HG03064 (cell line): ENCODE measurements around the gene CMSS1.
"Not testable (repeated sequence)": the region's sequence is repeated elsewhere in the genome, so short reads cannot be mapped to it uniquely, and the experiment has no call there.

Source experiments
- ATAC-seq: cut with Tn5 transposase; IDR thresholded peaks from one replicate; pipeline ENCODE4 v1.9.1; 2021; ENCODE audit warnings: low read depth; ENCODE audit not compliant: unreplicated experiment

Gene CMSS1

DNA sequence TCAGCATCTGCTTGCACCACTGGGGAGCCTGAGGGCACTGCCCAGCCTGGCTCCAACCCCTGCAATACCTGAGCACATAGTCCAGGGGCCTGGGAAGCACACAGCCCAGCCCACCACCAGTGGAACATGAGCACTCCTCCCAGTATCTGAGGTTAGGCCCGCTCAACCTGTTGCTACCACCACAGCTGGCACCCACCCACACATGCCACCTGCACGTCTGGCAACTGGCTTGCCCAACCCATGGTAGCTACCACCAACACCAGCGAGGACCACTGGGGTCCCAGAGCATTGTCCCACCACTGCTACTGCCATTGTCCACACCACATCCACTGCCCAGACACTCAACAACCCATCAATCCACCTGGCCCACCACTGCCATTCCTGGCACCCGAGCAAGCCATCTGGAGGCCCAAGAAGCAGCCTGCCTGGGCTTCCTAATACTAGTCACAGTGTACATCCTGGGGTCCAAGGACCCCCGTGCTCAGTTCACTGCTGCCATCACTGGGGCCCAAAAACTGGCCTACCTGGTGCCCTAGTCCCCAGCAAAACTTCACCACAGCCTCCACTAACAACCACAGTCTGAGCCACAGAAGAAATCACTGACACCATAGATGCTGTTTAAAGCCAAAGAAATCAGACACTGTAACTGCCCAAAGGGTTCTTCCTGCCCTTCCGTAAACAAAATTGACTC lies 381.1 kb downstream of the CMSS1 start:
- no peak for ATAC-seq

DNA sequence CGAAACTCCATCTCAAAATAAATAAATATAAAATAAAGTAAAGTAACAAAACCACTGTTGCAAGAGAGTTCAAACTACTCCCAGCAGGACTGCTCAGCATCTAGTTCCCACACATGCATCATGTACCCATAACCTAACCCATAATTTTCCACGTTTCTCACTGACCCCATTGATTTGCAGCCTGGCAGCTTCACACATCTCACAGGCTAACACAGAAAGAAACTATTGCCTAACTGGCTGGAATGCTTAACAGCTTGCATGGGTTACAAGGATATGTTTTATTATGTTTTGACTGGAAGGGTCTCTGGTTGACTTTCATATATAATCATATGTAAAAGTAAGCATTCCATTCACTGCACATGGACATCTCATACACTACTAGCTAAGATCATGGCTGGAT lies 387.5 kb downstream of the CMSS1 start:
- ATAC-seq, result no peak

DNA sequence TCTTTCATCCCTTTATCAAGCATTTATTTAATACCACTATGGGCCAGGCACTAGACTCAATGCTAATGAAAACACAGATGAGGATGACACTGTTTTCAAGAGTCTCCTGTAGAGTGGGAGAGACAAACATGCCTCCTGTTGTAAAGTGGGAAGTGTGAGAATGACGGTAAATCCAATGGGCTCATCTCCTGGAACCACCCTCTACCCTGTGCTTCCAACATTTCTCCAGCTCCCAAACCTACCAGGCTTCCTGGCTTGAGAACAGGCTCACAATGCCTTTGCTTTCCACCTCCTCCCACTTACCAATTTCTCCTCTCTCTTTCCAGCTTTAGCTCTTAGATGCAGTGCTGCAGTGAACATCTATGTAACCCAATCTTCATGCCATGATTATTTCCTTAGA lies 389.0 kb downstream of the CMSS1 start:
- no peak for ATAC-seq

DNA sequence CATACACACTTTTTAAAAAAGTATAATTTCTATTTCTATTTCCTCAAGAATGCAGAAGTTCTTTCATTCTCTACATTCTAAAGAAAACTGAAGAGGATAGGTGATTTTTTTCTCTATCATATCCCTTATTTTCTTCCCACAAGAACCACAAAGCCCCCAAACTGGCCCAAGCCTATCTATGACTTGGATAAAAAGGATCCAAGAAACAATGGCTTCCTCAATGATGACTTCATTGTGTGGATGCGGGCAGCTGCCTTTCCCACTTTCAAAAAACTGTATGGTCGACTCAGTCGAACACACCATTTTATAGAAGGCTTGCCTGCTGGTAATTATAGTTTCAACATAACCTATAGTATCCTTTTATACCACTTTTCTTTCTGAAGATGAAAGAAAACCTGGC lies 390.2 kb downstream of the CMSS1 start:
- ATAC-seq, result no peak

DNA sequence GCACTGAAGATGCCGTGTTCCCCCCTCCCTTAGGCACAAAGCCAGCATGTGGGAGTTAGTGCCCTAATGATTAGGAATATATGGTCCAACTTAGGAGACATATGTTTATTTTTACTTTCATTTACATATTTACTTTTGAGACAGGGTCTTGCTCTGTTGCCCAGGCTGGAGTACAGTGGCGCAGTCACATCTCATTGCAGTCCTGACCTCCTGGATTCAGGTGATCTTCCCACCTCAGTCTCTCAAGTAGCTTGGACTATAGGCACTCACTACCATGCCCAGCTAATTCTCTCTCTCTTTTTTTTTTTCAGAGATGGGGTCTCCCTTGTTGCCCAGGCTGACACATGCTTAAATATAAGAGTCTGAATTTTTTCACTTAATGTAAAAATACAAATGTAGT lies 391.5 kb downstream of the CMSS1 start:
- no peak for ATAC-seq

DNA sequence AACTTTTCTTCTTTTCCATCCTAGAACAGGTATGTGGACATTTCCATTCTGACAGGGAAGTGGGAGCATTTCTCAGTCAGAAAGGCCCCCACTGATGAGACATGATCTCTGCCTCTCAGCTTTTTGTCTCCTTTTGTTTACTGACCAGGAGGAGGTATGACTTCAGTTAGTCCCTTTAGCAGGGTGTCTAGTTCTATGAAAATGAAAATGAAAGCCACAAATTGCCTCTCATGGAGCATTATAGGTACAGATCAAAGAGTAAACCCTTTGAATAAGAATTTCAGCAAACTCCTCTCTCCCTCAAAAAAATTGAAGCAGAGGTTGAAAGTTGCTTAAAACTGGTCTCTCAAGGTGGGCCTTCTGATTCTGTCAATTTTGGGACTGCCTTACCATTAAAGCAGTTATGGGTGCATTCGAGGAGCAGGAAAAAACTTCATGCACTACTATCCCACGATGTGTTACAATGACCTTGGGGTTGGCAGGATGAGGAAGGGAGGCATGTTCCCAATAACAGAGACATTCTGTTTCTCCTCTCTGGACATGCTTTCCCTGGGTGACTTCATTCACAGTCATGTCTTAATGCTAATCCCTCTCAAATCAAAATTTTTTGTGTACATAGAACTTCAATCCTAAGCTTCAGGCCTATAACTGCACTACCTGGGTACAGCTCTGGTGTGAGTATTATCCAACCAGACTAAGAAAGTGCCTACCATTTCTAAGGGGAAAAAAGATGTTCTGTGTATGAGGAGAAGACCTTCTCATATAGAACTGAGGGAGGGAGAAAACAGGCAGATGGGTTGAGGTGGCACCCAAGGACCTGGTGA lies 392.5 kb downstream of the CMSS1 start:
- peak; percentile 95 for ATAC-seq

DNA sequence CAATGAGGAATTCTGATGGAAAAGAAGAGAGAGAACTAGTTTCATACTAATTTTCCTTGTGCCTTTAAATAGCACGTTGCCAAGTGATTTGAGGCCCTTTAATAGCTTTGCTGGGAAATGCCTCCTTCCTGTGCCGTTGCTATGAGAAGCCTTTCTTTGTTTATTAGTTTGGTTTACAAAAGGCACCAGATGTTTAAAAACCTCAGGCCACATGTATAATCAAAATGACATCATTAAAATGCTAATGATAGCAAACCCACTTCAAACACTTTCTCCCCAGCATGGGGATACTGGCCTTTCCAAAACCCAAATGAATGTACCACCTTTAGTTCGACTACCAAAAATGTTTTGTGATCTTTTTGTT lies 393.1 kb downstream of the CMSS1 start:
- no peak for ATAC-seq

DNA sequence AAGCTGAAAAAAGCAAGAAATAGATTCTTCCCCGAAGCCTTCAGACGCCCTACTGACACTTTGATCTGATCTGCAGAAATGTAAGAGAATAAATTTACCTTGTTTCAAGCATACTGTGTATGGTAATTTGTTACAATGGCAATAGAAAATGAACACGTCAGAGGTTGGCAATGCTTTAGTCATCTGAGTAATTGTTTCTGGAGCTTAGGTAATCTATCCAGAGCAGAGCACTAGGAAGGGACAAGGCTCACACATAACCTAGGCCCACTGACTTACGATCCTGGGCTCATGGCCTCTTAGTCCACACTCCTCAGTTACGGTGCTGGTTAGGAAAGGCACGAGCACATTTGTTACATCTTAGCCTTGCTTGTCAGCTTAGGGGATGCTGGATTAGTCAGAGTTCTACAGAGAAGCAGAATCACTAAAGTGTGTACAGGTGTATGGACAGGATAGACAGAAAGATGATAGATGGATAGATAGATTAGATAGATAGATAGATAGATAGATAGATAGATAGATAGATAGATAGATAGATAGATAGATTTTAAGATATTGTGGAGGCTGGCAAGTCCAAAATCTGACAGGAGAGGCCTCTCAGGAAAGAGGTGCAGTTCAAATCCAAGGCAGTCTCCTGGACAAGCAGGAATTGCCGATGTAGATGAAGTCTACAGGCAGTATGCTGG lies 396.4 kb downstream of the CMSS1 start:
- no peak for ATAC-seq

DNA sequence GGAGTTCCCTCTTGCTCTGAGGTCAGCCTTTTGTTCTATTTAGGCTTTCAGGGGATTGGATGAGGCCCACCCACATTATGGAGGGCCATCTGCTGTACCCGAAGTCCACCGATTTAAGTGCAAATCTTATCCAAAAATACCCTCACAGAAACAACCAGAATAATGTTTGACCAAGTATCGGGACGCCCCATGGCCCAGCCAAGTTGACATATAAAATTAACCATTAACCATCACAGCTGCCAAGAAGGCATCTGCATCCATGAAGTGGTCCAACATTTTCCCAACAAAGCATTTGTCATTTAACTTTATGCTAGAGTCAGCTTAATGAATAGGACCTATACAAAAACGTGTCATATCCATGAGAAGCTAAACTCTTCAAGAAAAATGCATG lies 396.9 kb downstream of the CMSS1 start:
- no peak for ATAC-seq

DNA sequence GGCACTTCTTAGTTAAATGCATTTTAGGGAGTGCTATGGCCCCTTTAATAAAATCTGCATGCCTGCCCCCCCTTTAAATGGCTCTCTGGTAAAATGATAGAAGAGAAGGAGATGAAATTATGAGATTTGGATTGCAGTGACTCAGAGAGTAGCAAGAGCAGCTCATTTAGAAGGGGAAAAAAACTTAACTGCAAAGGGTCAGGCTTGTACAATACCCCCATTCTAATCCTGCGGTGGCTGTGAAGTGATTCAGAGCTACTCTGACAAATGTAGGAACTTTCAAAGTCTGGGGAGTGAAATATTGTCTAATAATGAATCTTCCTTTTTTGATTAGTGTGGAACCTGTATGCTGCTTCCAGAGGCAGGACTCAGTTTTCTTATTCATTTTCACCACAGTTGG lies 399.1 kb downstream of the CMSS1 start:
- no peak for ATAC-seq

DNA sequence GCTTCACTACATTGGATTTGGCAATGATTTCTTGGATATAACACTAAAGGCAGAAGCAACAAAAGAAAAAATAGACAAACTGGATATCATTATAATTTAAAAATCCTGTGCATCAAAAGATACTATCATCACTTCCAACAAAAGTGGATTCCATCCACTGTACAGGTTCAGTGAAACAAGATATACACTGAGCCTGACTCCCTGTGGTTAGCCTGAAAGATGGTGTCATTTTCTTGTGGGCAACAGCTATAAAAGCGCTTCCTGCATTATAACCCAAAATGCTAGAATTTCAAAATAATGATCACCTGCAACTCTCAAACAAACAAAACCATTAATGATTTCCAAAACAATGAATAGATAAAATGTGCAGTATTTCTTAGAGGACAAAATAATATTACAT lies 403.5 kb downstream of the CMSS1 start:
- no peak for ATAC-seq

DNA sequence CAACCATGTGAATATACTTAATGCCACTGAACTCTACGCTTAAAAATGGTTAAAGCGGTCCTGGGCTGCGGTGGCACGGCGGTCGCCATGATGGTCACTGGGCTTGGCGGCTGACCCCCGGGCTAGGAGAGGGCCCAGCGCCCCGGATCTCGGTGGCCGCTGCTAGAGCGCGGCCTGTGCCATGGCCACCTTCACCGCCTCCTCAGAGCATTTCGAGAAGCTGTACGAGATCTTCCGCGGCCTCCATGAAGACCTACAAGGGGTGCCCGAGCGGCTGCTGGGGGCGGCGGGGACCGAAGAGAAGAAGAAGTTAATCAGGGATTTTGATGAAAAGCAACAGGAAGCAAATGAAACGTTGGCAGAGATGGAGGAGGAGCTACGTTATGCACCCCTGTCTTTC lies 407.5 kb downstream of the CMSS1 start:
- no peak for ATAC-seq

DNA sequence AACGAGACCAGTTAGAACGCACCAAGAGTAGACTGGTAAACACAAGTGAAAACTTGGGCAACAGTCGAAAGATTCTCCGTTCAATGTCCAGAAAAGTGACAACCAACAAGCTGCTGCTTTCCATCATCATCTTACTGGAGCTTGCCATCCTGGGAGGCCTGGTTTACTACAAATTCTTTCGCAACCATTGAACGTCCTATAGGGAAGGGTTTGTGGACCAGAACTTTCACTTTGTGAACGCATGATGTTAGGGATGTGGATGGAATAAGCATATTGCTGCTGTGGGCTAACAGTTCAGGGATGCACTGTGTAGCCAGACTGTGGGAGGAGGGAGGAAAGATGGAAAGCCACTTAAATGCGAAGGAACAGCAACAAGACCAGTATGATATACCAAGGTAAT lies 408.2 kb downstream of the CMSS1 start:
- ATAC-seq, result no peak

DNA sequence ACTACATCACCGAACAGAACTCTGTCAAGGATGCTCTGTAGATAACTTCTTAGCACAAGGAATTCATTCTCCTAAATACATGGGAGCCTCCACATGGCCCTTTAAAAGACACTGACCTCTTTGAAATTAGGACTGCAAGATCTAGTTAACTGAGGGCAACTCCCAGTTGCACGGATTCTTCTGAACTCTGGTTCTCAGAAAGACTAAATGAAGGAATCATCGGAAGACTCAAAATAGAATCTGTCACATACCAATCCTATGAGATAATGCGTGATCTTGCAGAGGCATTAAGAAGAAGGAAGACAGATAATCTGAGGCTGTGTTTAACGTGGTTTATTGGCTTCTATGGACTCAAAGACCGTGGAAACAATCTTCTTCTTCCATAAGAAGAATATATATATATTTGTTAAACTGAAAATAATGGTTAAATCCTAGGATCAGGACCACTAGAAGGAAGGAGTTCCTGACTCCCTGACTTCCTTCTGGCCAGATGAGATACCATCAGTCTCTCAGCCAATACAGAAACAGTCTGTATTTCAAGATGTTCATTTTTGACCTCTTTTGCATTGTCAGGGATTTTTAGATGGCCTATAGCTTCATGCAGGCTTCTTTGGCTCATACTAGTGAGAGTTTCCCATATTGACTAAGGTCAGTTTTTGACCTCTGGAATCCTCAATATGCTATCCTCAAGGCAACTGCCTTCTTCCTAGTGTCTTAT lies 409.2 kb downstream of the CMSS1 start:
- ATAC-seq, result no peak

DNA sequence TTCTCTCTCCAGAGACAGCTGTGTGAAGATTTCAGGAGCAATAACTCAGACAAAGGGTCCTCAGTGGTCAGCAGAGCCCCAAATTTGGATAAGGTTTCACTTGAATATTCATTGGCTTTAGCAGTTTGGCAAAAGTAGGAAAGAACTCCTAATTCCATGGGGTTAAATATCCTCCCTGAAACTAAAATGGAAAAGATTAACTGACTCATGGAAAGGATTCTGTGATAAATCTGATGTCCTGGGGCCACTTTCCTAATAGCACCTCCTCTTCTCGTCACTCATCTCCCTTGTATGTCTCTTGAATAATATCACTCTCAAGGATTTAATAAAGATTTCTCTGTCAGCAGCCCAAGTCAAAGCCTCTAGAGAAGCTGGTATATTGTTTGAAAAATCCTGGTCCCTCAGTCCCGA lies 409.9 kb downstream of the CMSS1 start:
- no peak for ATAC-seq

DNA sequence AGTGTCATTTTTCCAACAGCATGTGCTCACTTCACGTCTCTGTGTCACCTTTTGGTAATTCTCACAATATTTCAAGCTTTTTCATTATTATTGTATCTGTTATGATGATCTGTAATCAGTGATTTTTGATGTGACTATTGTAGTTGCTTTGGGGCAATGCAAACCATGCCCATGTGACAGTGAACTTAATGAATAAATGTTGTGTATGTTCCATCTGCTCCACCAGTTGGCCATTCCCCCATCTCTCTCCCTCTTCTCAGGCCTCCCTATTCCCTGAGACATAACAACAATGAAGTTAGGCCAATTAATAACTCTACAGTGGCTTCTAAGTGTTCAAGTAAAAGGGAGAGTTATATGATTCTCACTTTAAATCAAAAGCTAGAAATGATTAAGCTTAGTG lies 410.6 kb downstream of the CMSS1 start:
- no peak for ATAC-seq

DNA sequence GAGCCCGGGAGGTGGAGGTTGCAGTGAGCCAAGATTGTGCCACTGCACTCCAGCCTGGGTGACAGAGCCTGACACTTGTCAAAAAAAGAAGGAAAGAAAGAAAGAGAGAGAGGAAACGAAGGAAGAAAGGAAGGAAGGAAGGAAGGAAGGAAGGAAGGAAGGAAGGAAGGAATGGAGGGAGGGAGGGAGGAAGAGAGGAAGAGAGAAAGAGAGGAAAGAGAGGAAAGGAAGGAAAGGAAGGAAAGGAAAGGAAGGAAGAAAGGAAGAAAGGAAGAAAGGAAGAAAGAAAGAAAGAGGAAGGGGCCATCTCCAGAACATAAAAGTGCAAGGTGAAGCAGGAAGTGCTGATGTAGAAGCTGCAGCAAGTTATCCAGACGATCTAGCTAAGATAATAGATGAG lies 411.5 kb downstream of the CMSS1 start:
- ATAC-seq, result not testable (repeated sequence)

DNA sequence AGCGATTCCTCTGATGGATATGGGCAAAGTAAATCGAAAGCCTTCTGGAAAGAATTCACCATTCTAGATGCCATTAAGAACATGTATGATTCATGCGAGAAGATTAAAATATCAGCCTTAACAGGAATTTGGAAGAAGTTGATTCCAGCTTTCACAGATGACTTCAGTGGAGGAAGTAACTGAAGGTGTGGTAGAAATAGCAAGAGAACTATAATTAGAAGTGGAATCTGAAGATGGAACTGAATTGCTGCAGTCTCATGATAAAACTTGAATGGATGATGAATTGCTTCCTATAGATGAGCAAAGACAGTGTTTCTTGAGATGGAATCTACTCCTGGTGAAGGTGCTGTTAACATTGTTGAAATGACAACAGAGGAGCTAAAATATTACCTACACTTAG lies 413.0 kb downstream of the CMSS1 start:
- ATAC-seq, result no peak
